AG04449 (cell line): ENCODE data around the gene ZNF821.
A peak's percentile ranks its signal among the peaks of the same experiment; 100 is the strongest.
"Not testable (repeated sequence)": the region's sequence is repeated elsewhere in the genome, so short reads cannot be mapped to it uniquely, and the experiment has no call there.

Source experiments
- CTCF ChIA-PET: fragments of 350-600 bp; formaldehyde crosslinking; extraction: SDS; loops from one replicate; lab custom pipeline; 2021; ENCODE audit warnings: antibody characterized with exemption; lab: Yijun Ruan, JAX
- POLR2A ChIA-PET: fragments of 400-600, 350-600 bp; formaldehyde crosslinking; extraction: SDS; loops from one replicate; lab custom pipeline; 2020; ENCODE audit warnings: antibody characterized with exemption, inconsistent platforms; lab: Yijun Ruan, JAX
- DNase-seq: peaks from one replicate; pipeline ENCODE4 v3.0.0-alpha.2; 2010; ENCODE audit warnings: low read depth, low spot score
- H3K4me3 ChIP-seq: 2 replicates; pipeline ENCODE4 v1.5.1; 2011; ENCODE audit warnings: low read depth, mild to moderate bottlenecking, control low read depth, low read length
- CTCF ChIP-seq: IDR thresholded peaks from one replicate; pipeline ENCODE4 v1.5.1; 2011; ENCODE audit warnings: mild to moderate bottlenecking, moderate library complexity, low read length, control low read depth, inconsistent platforms; ENCODE audit not compliant: insufficient read depth; ENCODE audit errors: missing control alignments

Gene ZNF821

GRCh38 chr16:71843572-71843971, 40.4 kb downstream of the ZNF821 start:
- ChIA-PET CTCF (interaction anchor here (1.0 to 1.4 kb wide), 2 partner anchors 39 to 118 kb away, joined by 3 to 6 read pairs; no protein-coding TSS in a partner anchor), POLR2A (no interaction called here)
- TF ChIP-seq CTCF, result no peak
- H3K4me3 ChIP-seq, result no peak overlapping the region
- no peak for DNase-seq

GRCh38 chr16:71840052-71840451, 43.9 kb downstream of the ZNF821 start:
- POLR2A ChIA-PET, result interaction anchor here (1.0 kb wide), 1 partner anchor 31 kb away, joined by 3 read pairs; the partner anchor contains the start of gene AP1G1
- no peak overlapping the region for H3K4me3 ChIP-seq

GRCh38 chr16:71837150-71837549, 46.8 kb downstream of the ZNF821 start:
- TF ChIP-seq CTCF, result no peak
- POLR2A ChIA-PET, result no interaction called here
- CTCF ChIA-PET, result interaction anchor here (1.4 kb wide), 1 partner anchor 14 kb away, joined by 3 read pairs; no protein-coding TSS in a partner anchor
- no peak for DNase-seq
- no peak overlapping the region for H3K4me3 ChIP-seq

More at GRCh38 chr16:71840052-71840451, 43.9 kb downstream of the ZNF821 start:
- TF ChIP-seq CTCF, result no peak
- peak; percentile 52 for DNase-seq
- CTCF ChIA-PET, result interaction anchor here (0.8 to 1.5 kb wide), 2 partner anchors 42 to 121 kb away, joined by 4 to 9 read pairs; no protein-coding TSS in a partner anchor

GRCh38 chr16:71834291-71834690, 49.7 kb downstream of the ZNF821 start:
- CTCF ChIA-PET, result interaction anchor here (1.6 kb wide), 1 partner anchor 48 kb away, joined by 5 read pairs; no protein-coding TSS in a partner anchor

GRCh38 chr16:71832112-71832511, 51.9 kb downstream of the ZNF821 start:
- H3K4me3 ChIP-seq, CTCF ChIA-PET, DNase-seq, POLR2A ChIA-PET: not testable (repeated sequence)

More at GRCh38 chr16:71834291-71834690, 49.7 kb downstream of the ZNF821 start:
- TF ChIP-seq CTCF, result no peak
- DNase-seq, result no peak
- H3K4me3 ChIP-seq, result no peak overlapping the region
- POLR2A ChIA-PET, result no interaction called here

- POLR2A ChIA-PET, DNase-seq, H3K4me3 ChIP-seq, CTCF ChIA-PET: not testable (repeated sequence)
These were observed 52.3 kb downstream of the ZNF821 start for GRCh38 chr16:71831698-71832097.

- TF ChIP-seq CTCF, result no peak
- no peak overlapping the region for H3K4me3 ChIP-seq
- CTCF ChIA-PET, result interaction anchor here (0.6 kb wide), 1 partner anchor 52 kb away, joined by 5 read pairs; no protein-coding TSS in a partner anchor
- no peak for DNase-seq
- POLR2A ChIA-PET, result no interaction called here
These were observed 53.6 kb downstream of the ZNF821 start for GRCh38 chr16:71830359-71830758.
